C4-2B (cell line): Measurements from ENCODE around the gene ABCA4.

Experiments
- H3K27ac ChIP-seq: fragments of 450-650 bp; 2 replicates; pipeline ENCODE4 v1.5.1; 2017
- CTCF ChIP-seq: fragments of 450-650 bp; conservative IDR thresholded peaks from 2 replicates; pipeline ENCODE4 v1.5.1; 2017; ENCODE audit warnings: mild to moderate bottlenecking
- ZFX ChIP-seq: fragments of 450-650 bp; IDR thresholded peaks from 2 replicates; pipeline ENCODE4 v1.6.1; 2017

ABCA4 gene

DNA sequence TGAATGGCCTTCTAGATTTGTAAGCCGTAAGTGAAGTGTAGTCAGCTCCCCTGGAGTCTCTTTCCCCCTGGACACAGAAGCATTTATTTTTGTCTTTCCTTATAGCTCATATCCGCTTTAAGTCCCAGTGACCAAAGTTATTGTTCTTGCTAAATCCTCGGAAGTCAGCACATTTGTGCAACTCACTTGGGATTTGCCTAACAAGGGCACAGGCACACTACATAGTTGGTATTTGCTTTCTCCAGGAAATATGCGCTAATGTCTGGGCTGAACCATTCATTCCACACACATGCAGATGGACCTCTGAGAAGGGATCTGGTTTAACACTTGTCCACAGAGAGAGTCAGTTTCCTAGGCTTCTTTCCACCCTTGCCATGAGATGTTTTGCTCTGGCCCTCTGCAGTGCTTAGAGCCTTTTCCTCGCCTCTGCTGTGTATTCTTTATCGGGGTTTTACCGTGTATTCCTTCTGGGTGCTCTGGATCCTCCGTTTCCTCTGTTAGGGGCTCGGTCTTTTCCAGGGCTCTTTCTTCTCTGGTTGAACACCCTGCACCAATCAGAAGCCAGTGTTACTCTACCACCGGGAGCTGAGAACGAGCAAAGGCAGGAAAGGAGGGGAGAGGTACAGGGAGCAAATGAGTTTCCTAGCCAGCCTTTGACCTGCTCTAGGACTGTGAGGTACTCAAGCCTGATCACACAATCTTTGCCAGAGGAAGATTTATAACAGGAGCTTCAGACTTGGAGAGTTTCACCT lies 72.4 kb downstream of the ABCA4 start:
- TF ChIP-seq CTCF (no peak), ZFX (no peak)
- no peak overlapping the region for H3K27ac ChIP-seq

DNA sequence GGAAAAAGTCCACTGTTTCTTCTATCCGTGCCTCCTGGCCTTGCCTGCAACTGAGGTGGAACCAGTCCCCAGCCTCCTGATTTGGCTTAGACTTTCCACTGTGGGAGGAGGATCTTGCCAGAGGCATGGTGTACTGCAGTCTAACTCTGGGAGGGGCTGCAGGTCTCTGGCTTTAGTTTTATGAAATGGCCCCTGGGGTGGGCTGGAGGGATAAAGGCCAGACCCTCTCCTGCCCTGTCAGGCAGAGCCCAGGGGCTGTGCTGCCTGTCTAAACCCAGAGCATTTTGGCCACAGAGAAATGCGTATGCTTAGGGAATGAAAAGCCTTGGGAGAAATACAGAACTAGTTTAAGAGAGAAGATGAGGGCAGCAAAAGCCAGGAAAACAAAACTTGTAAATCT lies 73.0 kb downstream of the ABCA4 start:
- no peak for TF ChIP-seq CTCF
- no peak for TF ChIP-seq ZFX
- no peak overlapping the region for H3K27ac ChIP-seq

GRCh38 chr1:94045465-94046056 lies 75.4 kb downstream of the ABCA4 start:
- H3K27ac ChIP-seq, result no peak overlapping the region
- peak; percentile 85 for TF ChIP-seq CTCF
- TF ChIP-seq ZFX, result no peak

- peak overlapping the region; percentile 27 for H3K27ac ChIP-seq
- TF ChIP-seq ZFX (no peak), CTCF (no peak)
Observed at GRCh38 chr1:94044891-94045290, 76.1 kb downstream of the ABCA4 start.

DNA sequence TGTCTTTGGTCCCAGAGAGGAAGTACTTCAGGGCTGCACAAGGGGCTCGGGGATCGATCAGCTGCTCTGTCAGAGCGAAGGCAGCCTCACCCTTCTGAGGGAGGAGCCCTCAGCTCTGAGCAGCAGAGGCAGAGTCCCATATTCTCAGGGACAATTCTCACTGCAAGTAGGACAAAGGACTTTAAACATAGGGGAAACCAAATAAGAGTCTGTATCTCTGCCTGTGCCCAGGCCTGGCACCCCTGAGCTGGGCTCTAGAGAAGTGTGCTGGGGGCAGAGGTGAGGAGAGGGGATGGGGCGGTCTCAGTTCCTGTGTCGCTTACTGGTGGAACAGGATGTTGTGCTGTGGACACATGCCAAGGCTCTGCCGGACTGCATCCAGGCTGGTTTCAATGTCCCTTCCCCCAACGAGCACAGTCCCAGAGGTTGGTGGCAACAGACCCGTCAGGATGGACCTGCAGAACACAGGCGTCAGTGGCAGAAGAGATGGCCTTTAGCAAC lies 76.6 kb downstream of the ABCA4 start:
- peak overlapping the region; percentile 27 for H3K27ac ChIP-seq
- TF ChIP-seq CTCF (no peak), ZFX (no peak)

- H3K27ac ChIP-seq, result peak overlapping the region; percentile 27; the same call in 1 of the 2 replicates
- TF ChIP-seq ZFX (no peak), CTCF (no peak)
Observed at GRCh38 chr1:94043738-94044289, 77.1 kb downstream of the ABCA4 start.

DNA sequence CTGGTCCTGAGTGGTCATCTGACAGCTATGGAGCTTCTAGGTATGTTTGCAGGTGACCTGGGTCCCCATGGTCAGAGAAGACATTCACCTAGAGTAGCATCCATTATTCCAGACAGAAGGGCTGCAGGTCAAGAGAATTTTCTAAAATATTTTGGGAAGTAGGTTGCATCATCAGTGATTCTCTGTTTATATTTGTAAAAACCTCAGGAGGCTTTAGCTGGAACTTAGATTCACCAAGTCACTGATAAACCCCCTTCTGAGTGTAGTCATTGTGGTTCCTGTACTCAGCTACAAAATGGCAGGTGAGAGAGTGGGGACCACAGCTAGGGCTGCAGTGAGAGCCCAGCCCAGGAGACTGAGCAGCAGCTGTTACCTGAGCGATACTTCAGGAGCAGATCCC lies 78.6 kb downstream of the ABCA4 start:
- TF ChIP-seq CTCF (no peak), ZFX (no peak)
- H3K27ac ChIP-seq, result no peak overlapping the region
